Activated CD4-positive, alpha-beta memory T cell treated with anti-CD3 and anti-CD28 coated beads, Interleukin-2, amount 10 ng/mL, durations not matched to agents 7 days and 5 days (primary cell): ENCODE measurements around the gene GNB4. TPM values are rescaled to one million over a fixed set of nuclear protein-coding genes. Genes with fewer than 3 reads are reported as not detected.

Experiments
- CTCF ChIA-PET: fragments of 350-600 bp; sonication (Branson Sonifier 250); formaldehyde crosslinking; loops from one replicate; lab custom pipeline; 2021; ENCODE audit warnings: antibody characterized with exemption, inconsistent platforms; lab: Charles Lee
- POLR2A ChIA-PET: fragments of 350-600 bp; sonication (Branson Sonifier 250); formaldehyde crosslinking; loops from one replicate; lab custom pipeline; 2021; ENCODE audit warnings: antibody characterized with exemption; lab: Charles Lee
- DNase-seq: peaks from one replicate; pipeline ENCODE4 v3.0.0-alpha.2; 2020
- H3K27ac Mint-ChIP-seq: one replicate; pipeline ENCODE4 v1.8.0; 2021; ENCODE audit warnings: mild to moderate bottlenecking, mixed read lengths
- H3K27me3 Mint-ChIP-seq: one replicate; pipeline ENCODE4 v1.8.0; 2021; ENCODE audit warnings: mixed read lengths
- H3K36me3 Mint-ChIP-seq: one replicate; pipeline ENCODE4 v1.8.0; 2021; ENCODE audit warnings: low read depth, mixed read lengths
- H3K4me1 Mint-ChIP-seq: one replicate; pipeline ENCODE4 v1.8.0; 2021; ENCODE audit warnings: mixed read lengths
- H3K4me3 Mint-ChIP-seq: one replicate; pipeline ENCODE4 v1.8.0; 2021; ENCODE audit warnings: mild to moderate bottlenecking, mixed read lengths
- H3K9me3 Mint-ChIP-seq: one replicate; pipeline ENCODE4 v1.8.0; 2021; ENCODE audit warnings: mixed read lengths
- total RNA-seq, 2 experiments: library from RNA; stranded (reverse); gene quantifications; one replicate each; pipeline ENCODE4 v1.2.3, GENCODE V29; 2021

GNB4 gene
- total RNA-seq = 1 to 10 TPM; 6.3 to 7.5 TPM

GRCh38 chr3:179451265-179452175 is at the start of gene GNB4:
Gene GNB4 (minus strand): TSS chr3:179451470. CDS start chr3:179426200, 25,270 bp downstream.
- Mint-ChIP-seq H3K27ac (peak within 1 kb of the TSS; percentile 42), H3K9me3 (no peaks in the 10 kb centered on the region), H3K36me3 (no peaks in the 10 kb centered on the region), H3K4me3 (peak within 1 kb of the TSS; percentile 80), H3K4me1 (peaks cover 23% of the 10 kb centered on the region), H3K27me3 (peaks cover 76% of the 10 kb centered on the region)
- ChIA-PET CTCF (interaction anchor here (1.1 to 1.5 kb wide), 2 partner anchors 9 to 382 kb away, joined by 3 to 6 read pairs; no protein-coding TSS in a partner anchor), POLR2A (interaction anchor here (1.1 to 1.5 kb wide), 3 partner anchors 9 to 127 kb away, joined by 3 to 5 read pairs (median 3); no protein-coding TSS in a partner anchor)
- DNase-seq = peak; percentile 64

GRCh38 chr3:179495483-179495882 is 44.2 kb upstream of the GNB4 start:
- no peak overlapping the region for H3K27ac Mint-ChIP-seq
- H3K27me3 Mint-ChIP-seq = peaks cover 5% of the 10 kb centered on the region
- H3K4me1 Mint-ChIP-seq = no peaks in the 10 kb centered on the region
- no peak for DNase-seq
- H3K36me3 Mint-ChIP-seq = peaks cover 2% of the 10 kb centered on the region
- H3K9me3 Mint-ChIP-seq = peaks cover 19% of the 10 kb centered on the region
- ChIA-PET POLR2A (no interaction called here), CTCF (no interaction called here)
- no peak overlapping the region for H3K4me3 Mint-ChIP-seq

GRCh38 chr3:179493260-179493659 is 42.0 kb upstream of the GNB4 start:
- H3K4me1 Mint-ChIP-seq = no peaks in the 10 kb centered on the region
- peaks cover 5% of the 10 kb centered on the region for H3K27me3 Mint-ChIP-seq
- peaks cover 21% of the 10 kb centered on the region for H3K9me3 Mint-ChIP-seq
- no peak overlapping the region for H3K4me3 Mint-ChIP-seq
- ChIA-PET CTCF (no interaction called here), POLR2A (no interaction called here)
- H3K36me3 Mint-ChIP-seq = peaks cover 2% of the 10 kb centered on the region
- no peak for DNase-seq
- no peak overlapping the region for H3K27ac Mint-ChIP-seq

GRCh38 chr3:179488213-179488612 is 36.9 kb upstream of the GNB4 start:
- Mint-ChIP-seq H3K4me1 (no peaks in the 10 kb centered on the region), H3K27ac (no peak overlapping the region), H3K9me3 (peaks cover 9% of the 10 kb centered on the region), H3K4me3 (no peak overlapping the region), H3K27me3 (peaks cover 2% of the 10 kb centered on the region), H3K36me3 (no peaks in the 10 kb centered on the region)
- ChIA-PET POLR2A (no interaction called here), CTCF (no interaction called here)
- no peak for DNase-seq

- H3K27ac Mint-ChIP-seq = no peak overlapping the region
- H3K36me3 Mint-ChIP-seq = no peaks in the 10 kb centered on the region
- peaks cover 3% of the 10 kb centered on the region for H3K9me3 Mint-ChIP-seq
- POLR2A ChIA-PET = no interaction called here
- DNase-seq = no peak
- CTCF ChIA-PET = no interaction called here
- H3K4me3 Mint-ChIP-seq = no peak overlapping the region
- peaks cover 4% of the 10 kb centered on the region for H3K27me3 Mint-ChIP-seq
- no peaks in the 10 kb centered on the region for H3K4me1 Mint-ChIP-seq
Measured at GRCh38 chr3:179486806-179487205, 35.5 kb upstream of the GNB4 start.

GRCh38 chr3:179482857-179483256 is 31.6 kb upstream of the GNB4 start:
- Mint-ChIP-seq H3K27me3 (peaks cover 4% of the 10 kb centered on the region), H3K4me1 (no peaks in the 10 kb centered on the region), H3K4me3 (no peak overlapping the region), H3K36me3 (no peaks in the 10 kb centered on the region), H3K27ac (no peak overlapping the region), H3K9me3 (no peaks in the 10 kb centered on the region)
- ChIA-PET CTCF (no interaction called here), POLR2A (no interaction called here)
- DNase-seq = no peak

- Mint-ChIP-seq H3K4me1 (peaks cover 1% of the 10 kb centered on the region), H3K27ac (no peak overlapping the region), H3K27me3 (peaks cover 2% of the 10 kb centered on the region), H3K4me3 (no peak overlapping the region), H3K9me3 (no peaks in the 10 kb centered on the region), H3K36me3 (no peaks in the 10 kb centered on the region)
- ChIA-PET POLR2A (no interaction called here), CTCF (no interaction called here)
- no peak for DNase-seq
Measured at GRCh38 chr3:179476215-179476614, 24.9 kb upstream of the GNB4 start.

- Mint-ChIP-seq H3K27me3 (peaks cover 2% of the 10 kb centered on the region), H3K9me3 (no peaks in the 10 kb centered on the region), H3K36me3 (no peaks in the 10 kb centered on the region), H3K27ac (no peak overlapping the region), H3K4me3 (no peak overlapping the region), H3K4me1 (peaks cover 1% of the 10 kb centered on the region)
- ChIA-PET POLR2A (no interaction called here), CTCF (no interaction called here)
- DNase-seq = no peak
Measured at GRCh38 chr3:179474480-179474879, 23.2 kb upstream of the GNB4 start.

GRCh38 chr3:179473565-179473964 is 22.3 kb upstream of the GNB4 start:
- Mint-ChIP-seq H3K4me1 (peaks cover 1% of the 10 kb centered on the region), H3K9me3 (no peaks in the 10 kb centered on the region), H3K36me3 (no peaks in the 10 kb centered on the region), H3K27ac (no peak overlapping the region), H3K4me3 (no peak overlapping the region), H3K27me3 (peaks cover 2% of the 10 kb centered on the region)
- DNase-seq = no peak
- CTCF ChIA-PET = no interaction called here
- POLR2A ChIA-PET = interaction anchor here (0.9 kb wide), 1 partner anchor 12 kb away, joined by 3 read pairs; no protein-coding TSS in a partner anchor

GRCh38 chr3:179464323-179465092 is 13.2 kb upstream of the GNB4 start:
- Mint-ChIP-seq H3K27me3 (peaks cover 8% of the 10 kb centered on the region), H3K36me3 (no peaks in the 10 kb centered on the region), H3K4me1 (peaks cover 9% of the 10 kb centered on the region), H3K27ac (no peak overlapping the region), H3K4me3 (peak overlapping the region; percentile 27), H3K9me3 (no peaks in the 10 kb centered on the region)
- CTCF ChIA-PET = no interaction called here
- POLR2A ChIA-PET = no interaction called here
- DNase-seq = peak; percentile 24

GRCh38 chr3:179463319-179463718 is 12.0 kb upstream of the GNB4 start:
- Mint-ChIP-seq H3K27me3 (peaks cover 11% of the 10 kb centered on the region), H3K4me3 (no peak overlapping the region), H3K4me1 (peaks cover 9% of the 10 kb centered on the region), H3K27ac (no peak overlapping the region), H3K36me3 (no peaks in the 10 kb centered on the region), H3K9me3 (no peaks in the 10 kb centered on the region)
- CTCF ChIA-PET = no interaction called here
- no peak for DNase-seq
- POLR2A ChIA-PET = no interaction called here

- Mint-ChIP-seq H3K27ac (no peak overlapping the region), H3K36me3 (no peaks in the 10 kb centered on the region), H3K9me3 (no peaks in the 10 kb centered on the region), H3K4me1 (peaks cover 9% of the 10 kb centered on the region), H3K27me3 (peaks cover 32% of the 10 kb centered on the region), H3K4me3 (no peak overlapping the region)
- POLR2A ChIA-PET = interaction anchor here (1.1 to 1.2 kb wide), 2 partner anchors 9 to 102 kb away, joined by 3 read pairs; partner anchors contain the start of genes ACTL6A and GNB4
- DNase-seq = no peak
- CTCF ChIA-PET = interaction anchor here (0.9 to 2.1 kb wide), 2 partner anchors 9 to 17 kb away, joined by 3 to 6 read pairs; partner anchors contain the start of gene GNB4
Measured at GRCh38 chr3:179460260-179460659, 9.0 kb upstream of the GNB4 start.

- ChIA-PET CTCF (no interaction called here), POLR2A (no interaction called here)
- no peak for DNase-seq
- Mint-ChIP-seq H3K4me1 (peaks cover 8% of the 10 kb centered on the region), H3K27me3 (peaks cover 59% of the 10 kb centered on the region), H3K9me3 (no peaks in the 10 kb centered on the region), H3K36me3 (no peaks in the 10 kb centered on the region), H3K4me3 (no peak overlapping the region), H3K27ac (no peak overlapping the region)
Measured at GRCh38 chr3:179455954-179456353, 4.7 kb upstream of the GNB4 start.
